Measurements from ENCODE around the gene SLC44A5.

DNA sequence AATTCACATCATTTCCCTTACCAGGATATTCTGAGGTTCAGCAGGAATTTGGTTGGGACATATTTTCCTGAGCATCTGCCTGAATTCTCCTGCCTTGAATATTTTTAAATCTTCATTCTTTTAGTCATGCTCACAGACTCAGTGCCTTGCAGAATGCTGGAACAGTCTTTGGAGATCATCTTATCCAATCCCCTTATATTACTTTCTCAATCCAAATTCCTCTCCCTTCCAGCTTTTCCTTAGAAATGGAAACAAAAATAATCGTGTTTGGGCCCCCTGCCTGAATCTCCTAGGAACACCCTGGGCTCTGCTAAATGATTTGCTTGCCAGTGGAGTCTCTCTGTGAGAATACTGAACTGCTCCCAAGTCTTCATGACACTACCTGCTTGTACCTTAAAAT lies 438.4 kb downstream of the SLC44A5 start:
- TF ChIP-seq, protein P1, sequence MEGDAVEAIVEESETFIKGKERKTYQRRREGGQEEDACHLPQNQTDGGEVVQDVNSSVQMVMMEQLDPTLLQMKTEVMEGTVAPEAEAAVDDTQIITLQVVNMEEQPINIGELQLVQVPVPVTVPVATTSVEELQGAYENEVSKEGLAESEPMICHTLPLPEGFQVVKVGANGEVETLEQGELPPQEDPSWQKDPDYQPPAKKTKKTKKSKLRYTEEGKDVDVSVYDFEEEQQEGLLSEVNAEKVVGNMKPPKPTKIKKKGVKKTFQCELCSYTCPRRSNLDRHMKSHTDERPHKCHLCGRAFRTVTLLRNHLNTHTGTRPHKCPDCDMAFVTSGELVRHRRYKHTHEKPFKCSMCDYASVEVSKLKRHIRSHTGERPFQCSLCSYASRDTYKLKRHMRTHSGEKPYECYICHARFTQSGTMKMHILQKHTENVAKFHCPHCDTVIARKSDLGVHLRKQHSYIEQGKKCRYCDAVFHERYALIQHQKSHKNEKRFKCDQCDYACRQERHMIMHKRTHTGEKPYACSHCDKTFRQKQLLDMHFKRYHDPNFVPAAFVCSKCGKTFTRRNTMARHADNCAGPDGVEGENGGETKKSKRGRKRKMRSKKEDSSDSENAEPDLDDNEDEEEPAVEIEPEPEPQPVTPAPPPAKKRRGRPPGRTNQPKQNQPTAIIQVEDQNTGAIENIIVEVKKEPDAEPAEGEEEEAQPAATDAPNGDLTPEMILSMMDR (IDR thresholded peaks at IDR 0.05), result no peak
- TF ChIP-seq POLR2A (IDR thresholded peaks at IDR 0.05), result no peak

Measured in thyroid gland (tissue), 4 donors.